ENCODE data around the gene VPS36. TPM values are rescaled to one million over a fixed set of nuclear protein-coding genes. Genes with fewer than 3 reads are reported as not detected.

VPS36 gene
- total and polyA plus RNA-seq, 2 of the 8 experiments (the other 6 are each of a cell fraction or from before 2014, with no cell fraction given): 14.1 to 19.8 TPM

DNA sequence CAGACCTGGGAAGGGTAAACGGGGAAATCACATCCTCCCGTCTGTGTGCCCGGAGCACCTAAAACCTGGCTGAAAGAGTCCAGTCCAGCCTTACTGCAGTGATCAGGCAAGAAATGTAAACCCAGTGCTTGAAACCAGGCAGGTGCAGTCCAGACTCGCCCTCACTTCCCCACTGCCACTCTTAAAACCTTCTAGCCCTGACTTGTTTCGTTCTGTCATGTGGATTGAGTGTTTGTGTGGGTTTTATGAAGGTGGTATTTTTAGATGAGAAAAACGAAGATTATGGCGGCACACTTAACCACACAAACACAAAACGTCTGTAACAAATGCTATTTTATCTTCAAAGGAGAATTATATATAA is 4.0 kb upstream of the VPS36 start:
- Histone ChIP-seq H3K79me2 (ENCODE audit: control insufficient read depth in 1 of 2, insufficient read depth in 2 of 2, low read length in 2 of 2) (peaks cover 0 to 20% of the 10 kb centered on the region in 2 experiments; a peak in 2 of 4 replicates), H2BK15ac (ENCODE audit: low read length) (no peak overlapping the region), H3K27ac (ENCODE audit: low read depth, low read length) (no peak overlapping the region), H3K56ac (replicated peaks; ENCODE audit: insufficient read length, low read depth, low read length) (no peak overlapping the region), H2BK120ac (replicated peaks; ENCODE audit: low read depth, low read length) (no peak overlapping the region), H3K23ac (ENCODE audit: insufficient read length) (no peak overlapping the region), H3K18ac (ENCODE audit: extremely low read depth, low read length) (no peak overlapping the region), H4K91ac (replicated peaks; ENCODE audit: insufficient read length, low read length) (no peak overlapping the region), H2AK5ac (ENCODE audit: low read depth, low read length) (no peak overlapping the region), H3K27me3 (replicated peaks in 1 of 4; ENCODE audit: control insufficient read depth in 3 of 4, extremely low read depth in 1 of 4, insufficient read depth in 3 of 4, low read length in 3 of 4) (no peaks in the 10 kb centered on the region), H2BK20ac (ENCODE audit: low read length) (no peak overlapping the region), H3K23me2 (ENCODE audit: low read depth, low read length) (peaks cover 8% of the 10 kb centered on the region), H3K79me1 (ENCODE audit: low read depth, low read length) (0 out of 2 replicates have a peak, but pooled peaks cover 2% of the 10 kb centered on the region), H4K20me1 (replicated peaks in 1 of 2; ENCODE audit: control insufficient read depth in 1 of 2, insufficient read depth in 2 of 2, low read length in 2 of 2) (no peaks in the 10 kb centered on the region), H3K4ac (replicated peaks; ENCODE audit: insufficient read length, low read depth, low read length) (no peak overlapping the region), H4K5ac (ENCODE audit: insufficient read length, low read depth, low read length) (no peak overlapping the region), H3K9ac (replicated peaks in 1 of 4; ENCODE audit: extremely low read depth in 1 of 4, low read depth in 3 of 4, low read length in 3 of 4) (no peak overlapping the region; a peak in 1 of 7 replicates), H2BK12ac (ENCODE audit: low read depth, low read length) (no peak overlapping the region), H2BK5ac (ENCODE audit: low read depth, low read length) (no peak overlapping the region), H3K36me3 (ENCODE audit: control insufficient read depth in 2 of 4, insufficient read depth in 4 of 4, low read length in 3 of 4) (peaks cover 0 to 25% (median 7%) of the 10 kb centered on the region in 4 experiments; a peak in 4 of 8 replicates), H3K9me3 (ENCODE audit: insufficient read depth in 2 of 2, low read depth in 1 of 2, low read length in 1 of 2) (no peaks in the 10 kb centered on the region), H4K8ac (ENCODE audit: extremely low read depth, insufficient read depth, low read length) (no peak overlapping the region), H3K4me3 (ENCODE audit: extremely low read depth in 1 of 4, insufficient read depth in 2 of 4, low read depth in 3 of 4, low read length in 4 of 4) (peak overlapping the region; percentile 69 to 96 (median 84)), H2AFZ (ENCODE audit: low read length) (0 out of 2 replicates have a peak overlapping the region, but pooled peaks have one; percentile 59), H3K14ac (ENCODE audit: insufficient read length) (no peak overlapping the region), H3K4me1 (replicated peaks in 1 of 4; ENCODE audit: control insufficient read depth in 3 of 4, insufficient read depth in 4 of 4, low read length in 3 of 4) (peaks cover 2 to 7% (median 3%) of the 10 kb centered on the region in 4 experiments; a peak in 4 of 7 replicates), H3K4me2 (ENCODE audit: insufficient read depth in 1 of 2, low read depth in 2 of 2, low read length in 2 of 2) (peak overlapping the region; percentile 92 to 93)
- FAIRE-seq: no peak
- CTCF ChIA-PET (ENCODE audit: partially characterized antibody): no interaction called here
- POLR2A ChIA-PET (ENCODE audit: partially characterized antibody): no interaction called here
- DNase-seq (ENCODE audit: low read depth in 1 of 2, low spot score in 2 of 2): no peak
- 54 to 100% methylated on average over 1 to 8 of the region's 8 CpGs for WGBS, 2 experiments (ENCODE audit: extremely low coverage in 1 of 2, insufficient coverage in 1 of 2, insufficient read length in 1 of 2, insufficient replicate concordance in 2 of 2, low coverage in 1 of 2, low lambda C conversion rate in 2 of 2, missing lambda C conversion rate in 1 of 2)
- no peak for TF ChIP-seq TBP (IDR thresholded peaks at IDR 0.05; ENCODE audit: low read depth, low read length)

Data from H1 (cell line).